ENCODE results near the gene MAP3K9.

MAP3K9 gene

GRCh38 chr14:70680748-70681147 lies 128.6 kb downstream of the MAP3K9 start:
- ATAC-seq (ENCODE audit: low read depth) = no peak
- DNase-seq (ENCODE audit: low spot score) = no peak
- Histone ChIP-seq H3K27me3 (ENCODE audit: insufficient read depth, poor library complexity, severe bottlenecking) (no peaks in the 10 kb centered on the region), H3K27ac (ENCODE audit: poor library complexity, severe bottlenecking) (no peak overlapping the region), H3K4me3 (ENCODE audit: severe bottlenecking) (no peak overlapping the region), H3K9me3 (ENCODE audit: severe bottlenecking) (no peaks in the 10 kb centered on the region), H3K4me1 (ENCODE audit: insufficient read depth, poor library complexity, severe bottlenecking) (no peaks in the 10 kb centered on the region), H3K36me3 (ENCODE audit: low read depth) (no peaks in the 10 kb centered on the region)
- no peak for TF ChIP-seq CTCF (IDR thresholded peaks at IDR 0.05; ENCODE audit: poor library complexity, severe bottlenecking)

- DNase-seq (ENCODE audit: low spot score) (no peak), ATAC-seq (ENCODE audit: low read depth) (no peak)
- H3K27me3 ChIP-seq (ENCODE audit: insufficient read depth, poor library complexity, severe bottlenecking) = no peaks in the 10 kb centered on the region
- no peaks in the 10 kb centered on the region for H3K4me1 ChIP-seq (ENCODE audit: insufficient read depth, poor library complexity, severe bottlenecking)
- H3K4me3 ChIP-seq (ENCODE audit: severe bottlenecking) = no peak overlapping the region
- no peaks in the 10 kb centered on the region for H3K9me3 ChIP-seq (ENCODE audit: severe bottlenecking)
- no peak overlapping the region for H3K27ac ChIP-seq (ENCODE audit: poor library complexity, severe bottlenecking)
- H3K36me3 ChIP-seq (ENCODE audit: low read depth) = no peaks in the 10 kb centered on the region
- no peak for TF ChIP-seq CTCF (IDR thresholded peaks at IDR 0.05; ENCODE audit: poor library complexity, severe bottlenecking)
Measured at GRCh38 chr14:70677341-70677740, 132.0 kb downstream of the MAP3K9 start.
